Measurements from ENCODE around the gene MYRFL. TPM values are rescaled to one million over a fixed set of nuclear protein-coding genes. Genes with fewer than 3 reads are reported as not detected.

MYRFL gene
- total RNA-seq, 1 experiment from 2014 or later: not detected

DNA sequence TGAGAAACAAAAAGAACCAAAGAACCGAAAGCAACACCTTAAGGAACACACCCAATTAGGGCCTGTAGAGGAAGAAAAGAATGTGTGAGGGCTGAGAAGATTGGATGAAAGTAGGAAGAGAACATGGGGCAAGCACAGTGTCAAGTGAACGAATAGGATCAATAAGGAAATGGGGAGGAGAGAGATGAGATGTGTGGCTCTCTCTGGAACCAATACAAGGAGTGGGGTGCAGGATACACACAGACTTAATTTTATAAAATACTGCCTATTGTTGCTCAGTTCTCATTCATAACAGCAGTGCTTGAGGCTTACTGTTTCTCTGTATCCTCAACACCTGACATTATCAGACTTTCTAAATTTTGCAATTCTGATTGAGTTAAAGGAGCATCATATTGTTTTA, 93.3 kb downstream of the MYRFL start:
- POLR2A ChIA-PET: no interaction called here
- Mint-ChIP-seq H3K4me1 (ENCODE audit: insufficient read depth, unreplicated experiment) (no peaks in the 10 kb centered on the region), H3K9me3 (ENCODE audit: unreplicated experiment) (no peaks in the 10 kb centered on the region), H3K27me3 (ENCODE audit: insufficient read depth, unreplicated experiment) (no peaks in the 10 kb centered on the region), H3K27ac (ENCODE audit: low read depth, unreplicated experiment) (no peak overlapping the region), H3K36me3 (ENCODE audit: insufficient read depth, unreplicated experiment) (no peaks in the 10 kb centered on the region), H3K4me3 (ENCODE audit: unreplicated experiment) (no peak overlapping the region)
- no peak for DNase-seq (ENCODE audit: unreplicated experiment)
- BruUV-seq (replicated peaks): no TSS peak
- TF ChIP-seq, protein P1, sequence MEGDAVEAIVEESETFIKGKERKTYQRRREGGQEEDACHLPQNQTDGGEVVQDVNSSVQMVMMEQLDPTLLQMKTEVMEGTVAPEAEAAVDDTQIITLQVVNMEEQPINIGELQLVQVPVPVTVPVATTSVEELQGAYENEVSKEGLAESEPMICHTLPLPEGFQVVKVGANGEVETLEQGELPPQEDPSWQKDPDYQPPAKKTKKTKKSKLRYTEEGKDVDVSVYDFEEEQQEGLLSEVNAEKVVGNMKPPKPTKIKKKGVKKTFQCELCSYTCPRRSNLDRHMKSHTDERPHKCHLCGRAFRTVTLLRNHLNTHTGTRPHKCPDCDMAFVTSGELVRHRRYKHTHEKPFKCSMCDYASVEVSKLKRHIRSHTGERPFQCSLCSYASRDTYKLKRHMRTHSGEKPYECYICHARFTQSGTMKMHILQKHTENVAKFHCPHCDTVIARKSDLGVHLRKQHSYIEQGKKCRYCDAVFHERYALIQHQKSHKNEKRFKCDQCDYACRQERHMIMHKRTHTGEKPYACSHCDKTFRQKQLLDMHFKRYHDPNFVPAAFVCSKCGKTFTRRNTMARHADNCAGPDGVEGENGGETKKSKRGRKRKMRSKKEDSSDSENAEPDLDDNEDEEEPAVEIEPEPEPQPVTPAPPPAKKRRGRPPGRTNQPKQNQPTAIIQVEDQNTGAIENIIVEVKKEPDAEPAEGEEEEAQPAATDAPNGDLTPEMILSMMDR (IDR thresholded peaks at IDR 0.05; ENCODE audit: unreplicated experiment): no peak
- CTCF ChIA-PET: no interaction called here
- intact Hi-C loops (cut with micrococcal nuclease): no loop called here

DNA sequence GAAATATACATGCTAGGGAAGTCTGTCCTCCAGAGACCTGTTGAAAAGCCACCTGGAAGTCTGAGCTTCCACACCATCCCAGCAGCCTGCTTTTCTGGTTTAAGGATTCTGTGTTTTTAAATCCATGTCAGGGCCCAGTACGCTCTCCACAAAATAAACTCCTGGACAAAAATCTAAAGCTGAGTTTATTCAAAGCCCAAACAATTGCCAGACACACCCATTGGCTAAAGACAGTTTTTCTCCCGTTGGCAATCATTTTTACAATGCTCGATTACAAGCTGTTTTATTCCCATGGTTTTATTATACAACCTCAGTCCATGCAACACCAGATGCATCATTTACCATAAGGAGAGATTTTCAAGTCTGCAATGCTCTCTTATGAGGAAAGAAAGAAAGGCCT, 94.5 kb downstream of the MYRFL start:
- ChIA-PET CTCF (interaction anchor here (0.7 to 1.1 kb wide), 3 partner anchors 11 to 19 kb away, joined by 3 to 4 read pairs (median 3); no protein-coding TSS in a partner anchor), POLR2A (no interaction called here)
- H3K27ac Mint-ChIP-seq (ENCODE audit: low read depth, unreplicated experiment): no peak overlapping the region

DNA sequence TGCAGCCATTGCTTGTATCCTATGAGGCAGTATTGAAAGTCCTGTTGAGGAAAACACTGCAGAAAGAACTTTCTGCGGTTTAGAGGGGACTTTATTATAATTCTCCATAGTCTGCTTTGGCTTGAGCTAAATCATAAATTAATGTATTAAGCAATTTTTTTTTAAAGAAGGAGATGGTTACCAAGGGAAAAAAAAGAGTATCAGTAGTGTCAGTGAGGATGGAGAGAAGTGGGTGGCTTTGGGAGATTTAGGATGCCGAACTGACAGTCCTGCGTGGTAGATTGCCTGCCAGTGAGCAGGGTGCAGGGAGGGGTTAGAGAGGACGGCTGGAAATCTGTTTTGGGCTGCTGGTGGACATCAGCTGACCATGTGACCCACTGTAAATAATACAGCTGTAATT, 96.8 kb downstream of the MYRFL start:
- no peak overlapping the region for H3K27ac Mint-ChIP-seq (ENCODE audit: low read depth, unreplicated experiment)
- CTCF ChIA-PET: no interaction called here
- no TSS peak for BruUV-seq (replicated peaks)
- no peaks in the 10 kb centered on the region for H3K36me3 Mint-ChIP-seq (ENCODE audit: insufficient read depth, unreplicated experiment)
- TF ChIP-seq, protein P1 (IDR thresholded peaks at IDR 0.05; ENCODE audit: unreplicated experiment): no peak
- no peaks in the 10 kb centered on the region for H3K4me1 Mint-ChIP-seq (ENCODE audit: insufficient read depth, unreplicated experiment)
- H3K4me3 Mint-ChIP-seq (ENCODE audit: unreplicated experiment): no peak overlapping the region
- intact Hi-C loops (cut with micrococcal nuclease): no loop called here
- H3K27me3 Mint-ChIP-seq (ENCODE audit: insufficient read depth, unreplicated experiment): no peaks in the 10 kb centered on the region
- no peaks in the 10 kb centered on the region for H3K9me3 Mint-ChIP-seq (ENCODE audit: unreplicated experiment)
- DNase-seq (ENCODE audit: unreplicated experiment): no peak
- POLR2A ChIA-PET: interaction anchor here (1.6 kb wide), 1 partner anchor 13 kb away, joined by 4 read pairs; no protein-coding TSS in a partner anchor

More for the DNA sequence above, 94.5 kb downstream of the MYRFL start:
- intact Hi-C loops (cut with micrococcal nuclease): no loop called here
- H3K27me3 Mint-ChIP-seq (ENCODE audit: insufficient read depth, unreplicated experiment): no peaks in the 10 kb centered on the region
- BruUV-seq (replicated peaks): no TSS peak
- H3K4me1 Mint-ChIP-seq (ENCODE audit: insufficient read depth, unreplicated experiment): no peaks in the 10 kb centered on the region
- H3K4me3 Mint-ChIP-seq (ENCODE audit: unreplicated experiment): no peak overlapping the region
- H3K36me3 Mint-ChIP-seq (ENCODE audit: insufficient read depth, unreplicated experiment): no peaks in the 10 kb centered on the region
- DNase-seq (ENCODE audit: unreplicated experiment): no peak
- no peaks in the 10 kb centered on the region for H3K9me3 Mint-ChIP-seq (ENCODE audit: unreplicated experiment)
- TF ChIP-seq, protein P1 (IDR thresholded peaks at IDR 0.05; ENCODE audit: unreplicated experiment): no peak

DNA sequence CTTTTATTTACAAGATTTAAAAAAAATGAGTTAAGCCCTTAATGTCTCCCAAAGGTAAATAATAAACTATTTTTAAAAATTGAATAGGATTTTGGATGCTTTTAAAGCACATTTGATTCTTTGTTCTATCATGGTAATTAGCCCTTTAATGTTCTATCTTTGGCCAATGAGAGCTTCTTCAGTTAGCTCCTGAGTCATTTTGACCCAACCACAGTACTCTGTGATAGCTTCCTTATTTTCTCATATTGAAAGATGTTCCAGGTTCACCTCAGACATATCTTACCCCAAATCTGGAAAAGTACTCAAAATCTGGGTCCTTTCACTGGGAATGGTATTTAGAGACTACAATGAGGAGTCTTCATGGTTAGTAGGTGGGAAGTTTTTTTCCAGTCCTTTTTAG, 98.0 kb downstream of the MYRFL start:
- no peak for DNase-seq (ENCODE audit: unreplicated experiment)
- CTCF ChIA-PET: no interaction called here
- POLR2A ChIA-PET: no interaction called here
- no peak overlapping the region for H3K4me3 Mint-ChIP-seq (ENCODE audit: unreplicated experiment)
- H3K27ac Mint-ChIP-seq (ENCODE audit: low read depth, unreplicated experiment): no peak overlapping the region
- intact Hi-C loops (cut with micrococcal nuclease): no loop called here
- H3K27me3 Mint-ChIP-seq (ENCODE audit: insufficient read depth, unreplicated experiment): no peaks in the 10 kb centered on the region
- TF ChIP-seq, protein P1 (IDR thresholded peaks at IDR 0.05; ENCODE audit: unreplicated experiment): no peak
- BruUV-seq (replicated peaks): no TSS peak
- no peaks in the 10 kb centered on the region for H3K9me3 Mint-ChIP-seq (ENCODE audit: unreplicated experiment)
- H3K36me3 Mint-ChIP-seq (ENCODE audit: insufficient read depth, unreplicated experiment): no peaks in the 10 kb centered on the region
- no peaks in the 10 kb centered on the region for H3K4me1 Mint-ChIP-seq (ENCODE audit: insufficient read depth, unreplicated experiment)
